HFFc6 (cell line): ENCODE measurements around the gene PRDM4. TPM values are rescaled to one million over a fixed set of nuclear protein-coding genes. Genes with fewer than 3 reads are reported as not detected.

Source experiments
- DNase-seq: peaks from one replicate; pipeline ENCODE4 v3.0.0-alpha.2; 2018
- H3K27ac Mint-ChIP-seq: 2 replicates; pipeline ENCODE4 v1.8.0; 2020; ENCODE audit warnings: mild to moderate bottlenecking, mixed read lengths
- H3K27me3 Mint-ChIP-seq: 2 replicates; pipeline ENCODE4 v1.8.0; 2021; ENCODE audit warnings: mild to moderate bottlenecking, moderate library complexity, mixed read lengths; ENCODE audit not compliant: insufficient read depth
- H3K36me3 Mint-ChIP-seq: 2 replicates; pipeline ENCODE4 v1.8.0; 2021; ENCODE audit warnings: low read depth, mixed read lengths
- H3K4me1 Mint-ChIP-seq: 2 replicates; pipeline ENCODE4 v1.8.0; 2020; ENCODE audit warnings: low read depth, mixed read lengths
- H3K4me3 Mint-ChIP-seq: 2 replicates; pipeline ENCODE4 v1.8.0; 2020; ENCODE audit warnings: mild to moderate bottlenecking, moderate library complexity, mixed read lengths
- H3K9me3 Mint-ChIP-seq: 2 replicates; pipeline ENCODE4 v1.8.0; 2020; ENCODE audit warnings: mild to moderate bottlenecking, mixed read lengths
- CTCF ChIP-seq: fragments of 200-600 bp; sonication (generic); IDR thresholded peaks from 2 replicates; pipeline ENCODE4 v1.5.0; 2021; ENCODE audit warnings: antibody characterized with exemption, mild to moderate bottlenecking
- total RNA-seq, 6 experiments: library from RNA; stranded (reverse); fragmentation: NEBNext Ultra II Directional; extraction: Animal tissue kit (Norgen Biotek cat#: 25700); gene quantifications; 2 replicates in 1 of 6; 3 replicates in 5 of 6; pipeline ENCODE4 v1.2.3, GENCODE V29; 2021

Gene PRDM4
- total RNA-seq, 6 experiments from 2014 or later = 23.2 to 26.3 (median 24.3) TPM

GRCh38 chr12:107749083-107749482, 11.9 kb downstream of the PRDM4 start:
- Mint-ChIP-seq H3K4me3 (no peak overlapping the region), H3K9me3 (no peaks in the 10 kb centered on the region), H3K27ac (no peak overlapping the region), H3K4me1 (peaks cover 16% of the 10 kb centered on the region), H3K27me3 (no peaks in the 10 kb centered on the region), H3K36me3 (peaks cover 38% of the 10 kb centered on the region)
- no peak for DNase-seq
- no peak for TF ChIP-seq CTCF

DNA sequence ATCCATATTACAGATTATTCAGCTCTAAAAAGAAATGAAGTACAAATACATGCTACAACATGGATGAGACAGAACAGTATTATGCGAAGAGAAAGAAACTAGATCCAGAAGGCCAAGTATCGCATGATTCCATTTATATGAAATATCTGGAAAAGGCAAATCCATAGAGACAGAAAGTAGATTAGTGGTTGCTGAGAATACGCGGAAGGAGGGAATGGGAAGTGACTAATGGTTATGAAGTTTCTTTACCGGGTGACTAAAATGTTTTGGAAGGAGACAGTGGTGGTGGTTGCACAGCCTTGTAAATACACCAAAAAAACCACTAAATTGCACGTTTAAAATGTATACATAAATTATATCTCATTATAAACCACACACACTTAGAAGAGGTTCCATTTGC, 12.5 kb downstream of the PRDM4 start:
- peak; percentile 79 for DNase-seq
- H3K9me3 Mint-ChIP-seq = no peaks in the 10 kb centered on the region
- H3K4me1 Mint-ChIP-seq = peaks cover 16% of the 10 kb centered on the region
- TF ChIP-seq CTCF = no peak
- H3K36me3 Mint-ChIP-seq = peaks cover 35% of the 10 kb centered on the region
- H3K27me3 Mint-ChIP-seq = no peaks in the 10 kb centered on the region
- no peak overlapping the region for H3K27ac Mint-ChIP-seq
- H3K4me3 Mint-ChIP-seq = no peak overlapping the region

GRCh38 chr12:107736914-107737313, 24.0 kb downstream of the PRDM4 start:
- DNase-seq = no peak
- TF ChIP-seq CTCF = no peak
- H3K36me3 Mint-ChIP-seq = peaks cover 59% of the 10 kb centered on the region
- no peak overlapping the region for H3K4me3 Mint-ChIP-seq
- H3K4me1 Mint-ChIP-seq = peaks cover 4% of the 10 kb centered on the region; the same call in 1 of the 2 replicates
- H3K27me3 Mint-ChIP-seq = no peaks in the 10 kb centered on the region
- H3K9me3 Mint-ChIP-seq = no peaks in the 10 kb centered on the region
- H3K27ac Mint-ChIP-seq = no peak overlapping the region

DNA sequence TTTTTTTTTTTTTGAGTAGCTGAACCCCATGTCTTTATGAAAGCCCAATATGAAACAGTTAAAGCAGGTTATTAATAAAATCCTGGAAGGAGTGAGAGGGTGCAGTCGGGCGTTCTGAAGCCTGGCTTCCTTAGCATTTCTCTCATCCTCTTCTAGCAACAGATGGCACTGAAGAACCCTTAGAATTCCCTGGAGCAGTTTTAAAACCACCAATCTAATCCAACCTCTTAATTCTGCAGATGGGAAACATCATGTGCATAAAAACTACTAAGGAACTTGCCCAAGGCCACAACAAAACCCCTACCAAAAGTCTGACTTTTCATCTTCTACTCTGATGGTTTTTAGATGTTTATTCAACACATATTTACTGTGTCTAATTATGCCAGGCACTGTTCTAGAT, 25.2 kb downstream of the PRDM4 start:
- H3K4me3 Mint-ChIP-seq = no peak overlapping the region
- DNase-seq = no peak
- no peaks in the 10 kb centered on the region for H3K27me3 Mint-ChIP-seq
- peaks cover 7% of the 10 kb centered on the region; the same call in 1 of the 2 replicates for H3K4me1 Mint-ChIP-seq
- H3K9me3 Mint-ChIP-seq = no peaks in the 10 kb centered on the region
- H3K36me3 Mint-ChIP-seq = peaks cover 54% of the 10 kb centered on the region
- TF ChIP-seq CTCF = no peak
- no peak overlapping the region for H3K27ac Mint-ChIP-seq

GRCh38 chr12:107734139-107734538, 26.8 kb downstream of the PRDM4 start:
- Mint-ChIP-seq H3K9me3 (no peaks in the 10 kb centered on the region), H3K27me3 (no peaks in the 10 kb centered on the region), H3K36me3 (peaks cover 47% of the 10 kb centered on the region), H3K4me1 (peaks cover 7% of the 10 kb centered on the region; the same call in 1 of the 2 replicates), H3K27ac (no peak overlapping the region), H3K4me3 (no peak overlapping the region)
- no peak for DNase-seq
- no peak for TF ChIP-seq CTCF

GRCh38 chr12:107732365-107732764, 28.6 kb downstream of the PRDM4 start:
- Mint-ChIP-seq H3K27me3 (no peaks in the 10 kb centered on the region), H3K4me3 (no peak overlapping the region), H3K4me1 (peaks cover 7% of the 10 kb centered on the region; the same call in 1 of the 2 replicates), H3K27ac (peak overlapping the region; percentile 31; the same call in 1 of the 2 replicates), H3K36me3 (peaks cover 32% of the 10 kb centered on the region), H3K9me3 (no peaks in the 10 kb centered on the region)
- TF ChIP-seq CTCF = no peak
- DNase-seq = no peak
